A549 (cell line): Measurements from ENCODE around the gene HMGCLL1. TPM values are rescaled to one million over a fixed set of nuclear protein-coding genes. Genes with fewer than 3 reads are reported as not detected.

Experiments used
- ATAC-seq, 2 experiments: fragments of 200-7000 bp in 1 of 2; fragments of >200 bp in 1 of 2; cut with Nextera tagmentation in 1 of 2; cut with Tn5 transposase in 1 of 2; 3 replicates each; pipeline versions ENCODE4 v1.8.0 to v1.9.1; 2018 to 2020; ENCODE audit warnings: mild to moderate bottlenecking in 1 of 2, moderate library complexity in 1 of 2
- CTCF ChIA-PET: fragments of 300-600 bp; sonication (Branson Sonifier 250); formaldehyde crosslinking; extraction: SDS; loops from one replicate; lab custom pipeline; 2021; ENCODE audit warnings: antibody characterized with exemption, inconsistent platforms; lab: Yijun Ruan, JAX
- POLR2A ChIA-PET: fragments of 350-600 bp; formaldehyde crosslinking; extraction: SDS; loops from one replicate; lab custom pipeline; 2021; ENCODE audit warnings: antibody characterized with exemption, inconsistent platforms; lab: Yijun Ruan, JAX
- DNase-seq, 2 experiments: peaks; one replicate each; pipeline versions ENCODE4 v3.0.0 to v3.0.0-alpha.2; 2011 to 2016; ENCODE audit warnings: low read depth in 1 of 2, low spot score in 1 of 2
- FAIRE-seq: peaks from 2 replicates; lab custom pipeline; 2011; peaks lifted over from hg19 to GRCh38; lab: Jason Lieb, UNC
- H3K27ac ChIP-seq, 2 experiments: fragments of >200 bp; sonication (Bioruptor Twin); formaldehyde crosslinking; 3 replicates each; pipeline ENCODE4 v1.5.1; 2016 to 2017
- H3K4me1 ChIP-seq: fragments of >200 bp; sonication (Bioruptor Twin); formaldehyde crosslinking; 3 replicates; pipeline ENCODE4 v1.6.1; 2016
- H3K4me2 ChIP-seq: fragments of >200 bp; sonication (Bioruptor Twin); formaldehyde crosslinking; 3 replicates; pipeline ENCODE4 v1.6.1; 2016
- H3K4me3 ChIP-seq: fragments of >200 bp; sonication (Bioruptor Twin); formaldehyde crosslinking; 3 replicates; pipeline ENCODE4 v1.5.1; 2016
- H3K9me3 ChIP-seq: fragments of >200 bp; sonication (Bioruptor Twin); formaldehyde crosslinking; 3 replicates; pipeline ENCODE4 v1.6.1; 2016
- CEBPB ChIP-seq, 2 experiments: fragments of >200 bp in 1 of 2; sonication (Bioruptor Twin) in 1 of 2; formaldehyde crosslinking in 1 of 2; IDR thresholded peaks; 2 replicates each; pipeline ENCODE4 v1.6.1; 2012 to 2016
- EHMT2 ChIP-seq: fragments of 200-600 bp; sonication (generic); IDR thresholded peaks from 2 replicates; pipeline ENCODE4 v1.6.1; 2016; ENCODE audit warnings: antibody characterized with exemption, low read depth, mild to moderate bottlenecking, moderate library complexity
- EP300 ChIP-seq, 2 experiments: fragments of >200 bp; sonication (Bioruptor Twin); formaldehyde crosslinking; IDR thresholded peaks; 2 replicates in 1 of 2; 3 replicates in 1 of 2; pipeline ENCODE4 v1.6.1; 2016 to 2017
- ESRRA ChIP-seq: fragments of 150-350 bp; IDR thresholded peaks from 2 replicates; pipeline ENCODE4 v1.6.1; 2014; ENCODE audit warnings: mild to moderate bottlenecking, low read length, borderline replicate concordance
- FOSL2 ChIP-seq, 2 experiments: fragments of 450-650 bp in 1 of 2; fragments of >200 bp in 1 of 2; sonication (Bioruptor Twin) in 1 of 2; formaldehyde crosslinking; IDR thresholded peaks; 2 replicates each; pipeline versions ENCODE4 v1.5.0 to v1.6.1; 2016 to 2020; ENCODE audit warnings: mild to moderate bottlenecking in 1 of 2, moderate library complexity in 1 of 2
- FOXS1 ChIP-seq: fragments of 250-450 bp; sonication (Bioruptor Pico); IDR thresholded peaks from 2 replicates; pipeline ENCODE4 v1.5.0; 2020; ENCODE audit warnings: mild to moderate bottlenecking, moderate library complexity
- GATA3 ChIP-seq: IDR thresholded peaks from 2 replicates; pipeline ENCODE4 v1.6.1; 2012; ENCODE audit warnings: borderline replicate concordance
- HEYL ChIP-seq: fragments of 250-450 bp; sonication (Bioruptor Pico); IDR thresholded peaks from 2 replicates; pipeline ENCODE4 v1.8.0; 2021; ENCODE audit warnings: mild to moderate bottlenecking, moderate library complexity
- HOXA7 ChIP-seq: fragments of 250-450 bp; sonication (Bioruptor Pico); IDR thresholded peaks from 2 replicates; pipeline ENCODE4 v1.5.0; 2020; ENCODE audit warnings: mild to moderate bottlenecking, moderate library complexity
- JUN ChIP-seq, 2 experiments: fragments of >200 bp; sonication (Bioruptor Twin); formaldehyde crosslinking; IDR thresholded peaks; 2 replicates in 1 of 2; 3 replicates in 1 of 2; pipeline ENCODE4 v1.6.1; 2016 to 2017
- JUNB ChIP-seq: fragments of >200 bp; sonication (Bioruptor Twin); formaldehyde crosslinking; IDR thresholded peaks from 2 replicates; pipeline ENCODE4 v1.6.1; 2016
- KDM1A ChIP-seq: fragments of 200-600 bp; sonication (generic); IDR thresholded peaks from 2 replicates; pipeline ENCODE4 v1.6.1; 2016; ENCODE audit warnings: low read depth, mild to moderate bottlenecking
- KDM5A ChIP-seq: fragments of 200-600 bp; sonication (generic); IDR thresholded peaks from 2 replicates; pipeline ENCODE4 v1.6.1; 2016; ENCODE audit warnings: antibody characterized with exemption, mild to moderate bottlenecking
- MAFK ChIP-seq: fragments of 450-650 bp; IDR thresholded peaks from 2 replicates; pipeline ENCODE4 v1.6.1; 2014; ENCODE audit not compliant: partially characterized antibody
- NPAS2 ChIP-seq: fragments of 250-450 bp; sonication (Bioruptor Pico); IDR thresholded peaks from 2 replicates; pipeline ENCODE4 v1.8.0; 2022; ENCODE audit warnings: mild to moderate bottlenecking, moderate library complexity, borderline replicate concordance
- NR3C1 ChIP-seq: fragments of >200 bp; sonication (Bioruptor Twin); formaldehyde crosslinking; IDR thresholded peaks from 3 replicates; pipeline ENCODE4 v1.6.1; 2017
- RARB ChIP-seq: fragments of 250-450 bp; sonication (Bioruptor Pico); IDR thresholded peaks from 2 replicates; pipeline ENCODE4 v1.8.0; 2021; ENCODE audit warnings: mild to moderate bottlenecking, moderate library complexity
- RNF2 ChIP-seq: fragments of 200-600 bp; sonication (generic); IDR thresholded peaks from 2 replicates; pipeline ENCODE4 v1.6.1; 2016; ENCODE audit warnings: low read depth, mild to moderate bottlenecking, antibody characterized with exemption, moderate library complexity, borderline replicate concordance
- SMC3 ChIP-seq: fragments of >200 bp; sonication (Bioruptor Twin); formaldehyde crosslinking; IDR thresholded peaks from 3 replicates; pipeline ENCODE4 v1.6.1; 2018; ENCODE audit warnings: inconsistent platforms
- TFCP2L1 ChIP-seq: fragments of 250-450 bp; sonication (Bioruptor Pico); IDR thresholded peaks from 2 replicates; pipeline ENCODE4 v1.5.0; 2021; ENCODE audit warnings: mild to moderate bottlenecking
- ZFP36 ChIP-seq: fragments of 450-650 bp; IDR thresholded peaks from 2 replicates; pipeline ENCODE4 v1.6.1; 2014; ENCODE audit warnings: borderline replicate concordance; ENCODE audit not compliant: partially characterized antibody
- ZNF302 ChIP-seq: fragments of 250-450 bp; sonication (Bioruptor Pico); IDR thresholded peaks from 2 replicates; pipeline ENCODE4 v1.9.0; 2021; ENCODE audit warnings: inconsistent platforms, mild to moderate bottlenecking, moderate library complexity
- ZSCAN20 ChIP-seq: fragments of 250-450 bp; sonication (Bioruptor Pico); IDR thresholded peaks from 2 replicates; pipeline ENCODE4 v1.8.0; 2022; ENCODE audit warnings: mild to moderate bottlenecking, moderate library complexity
- WGBS: methylation state at CpG from one replicate; pipeline ENCODE4 v1.1.6; 2017; ENCODE audit errors: missing lambda C conversion rate; 5-methylcytosine and 5-hydroxymethylcytosine counted together
- polyA minus RNA-seq: library from RNA; depleted of rRNA, polyadenylated mRNA; stranded (reverse); fragments of >200 nt; gene quantifications from 2 replicates; pipeline ENCODE4 v1.2.3, GENCODE V29; 2011; rRNA and poly(A)+ RNA removed
- polyA plus RNA-seq, 4 experiments: library from polyadenylated mRNA; depleted of rRNA in 3 of 4; stranded (reverse); fragments of >200 nt; fragmentation: RNase III in 1 of 4; extraction: RNeasy Plus Mini Kit Qiagen cat#74134 plus additional on column Dnase treatment in 1 of 4; gene quantifications; 2 replicates in 3 of 4; 3 replicates in 1 of 4; pipeline ENCODE4 v1.2.3, GENCODE V29; 2011 to 2017
- TF ChIP-seq, protein P1 (sequence below): IDR thresholded peaks from 2 replicates; pipeline ENCODE4 v1.6.1; 2012
- TF ChIP-seq, protein P2 (sequence below): fragments of 450-650 bp; IDR thresholded peaks from 2 replicates; pipeline ENCODE4 v1.6.1; 2014; ENCODE audit warnings: antibody characterized with exemption
- TF ChIP-seq, protein P3 (sequence below): fragments of >200 bp; sonication (Bioruptor Twin); formaldehyde crosslinking; IDR thresholded peaks from 2 replicates; pipeline ENCODE4 v1.6.1; 2016
- TF ChIP-seq, protein P4 (sequence below): IDR thresholded peaks from 2 replicates; pipeline ENCODE4 v1.6.1; 2012; ENCODE audit warnings: low read depth, borderline replicate concordance

The HMGCLL1 gene
- 0.66 and 0.78 TPM in 2 replicates for polyA plus RNA-seq (2011; rRNA removed)
- 0.09 TPM in 2 replicates for polyA plus RNA-seq (2012; cell fraction: cytosol; rRNA removed)
- 0.06 and 0.27 TPM in 2 replicates for polyA plus RNA-seq (2012; cell fraction: nucleus; rRNA removed)
- polyA plus RNA-seq (2017; fragmentation: RNase III; extraction: RNeasy Plus Mini Kit Qiagen cat#74134 plus additional on column Dnase treatment): 0.28 to 0.33 TPM (median 0.31 TPM) in 3 replicates
- polyA minus RNA-seq: 0.12 and 0.15 TPM in 2 replicates

DNA sequence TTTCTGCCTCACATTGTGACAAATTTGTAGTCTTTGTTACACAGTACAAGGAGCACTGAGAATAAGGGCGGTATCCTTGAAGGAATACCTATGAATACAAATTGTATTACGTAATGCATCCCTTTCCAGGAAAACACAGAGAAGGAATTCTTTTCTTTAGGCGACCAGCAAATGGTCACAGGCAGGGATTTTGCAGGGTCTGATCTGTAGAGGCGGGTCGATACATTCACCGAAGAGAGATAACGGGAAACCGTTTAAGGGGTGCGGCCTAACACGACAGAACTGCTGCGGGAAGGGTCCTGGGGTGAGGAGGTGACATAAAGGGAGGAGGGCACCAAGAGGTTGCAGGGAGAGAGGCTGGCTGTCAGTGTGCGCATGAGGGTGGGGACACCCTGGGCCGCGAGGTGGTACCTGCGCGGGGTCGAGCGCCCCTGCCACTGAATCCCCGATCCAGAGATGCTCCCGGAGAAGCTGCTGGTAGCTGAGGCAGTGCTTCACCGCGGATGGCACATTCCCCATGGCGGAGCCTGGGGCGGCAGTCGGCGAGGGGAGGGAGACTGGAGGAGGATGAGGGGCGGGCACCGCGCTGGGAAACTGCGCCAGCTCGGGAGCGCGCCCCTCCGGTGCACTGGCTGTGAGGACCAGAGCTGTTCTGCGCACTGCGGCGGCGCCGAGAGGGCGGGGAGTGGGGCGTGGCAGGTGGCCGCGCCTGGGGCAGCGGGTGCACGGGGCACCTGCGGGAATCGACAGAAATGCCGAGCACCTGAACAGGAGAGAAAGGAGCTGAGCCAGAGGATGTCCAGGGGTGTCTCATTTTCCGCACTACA, at the start of gene HMGCLL1:
Gene HMGCLL1, minus strand, starts transcription at position 656 of the 827 bp plus-strand sequence. Its CDS starts 137 bp downstream, at position 519.
- 7% methylated on average over 42 of the region's 49 CpGs for WGBS
- no peak for FAIRE-seq
- Histone ChIP-seq H3K4me2 (peak within 1 kb of the TSS; percentile 78), H3K27ac (peak within 1 kb of the TSS; percentile 44 to 71; a peak in 4 of 6 replicates), H3K4me3 (peak within 1 kb of the TSS; percentile 70), H3K4me1 (no peaks in the 10 kb centered on the region), H3K9me3 (no peaks in the 10 kb centered on the region)
- ChIA-PET POLR2A (no interaction called here), CTCF (interaction anchor here (0.7 to 1.1 kb wide), 2 partner anchors 14 to 676 kb away, joined by 3 read pairs; no protein-coding TSS in a partner anchor)
- ATAC-seq: peak; percentile 99 to 100
- TF ChIP-seq, protein P1, sequence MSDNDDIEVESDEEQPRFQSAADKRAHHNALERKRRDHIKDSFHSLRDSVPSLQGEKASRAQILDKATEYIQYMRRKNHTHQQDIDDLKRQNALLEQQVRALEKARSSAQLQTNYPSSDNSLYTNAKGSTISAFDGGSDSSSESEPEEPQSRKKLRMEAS: 0 out of 2 replicates have a peak, but pooled peaks have one; percentile 34
- no peak for TF ChIP-seq ESRRA
- no peak for TF ChIP-seq TFCP2L1 (CRISPR knock-in tag)
- TF ChIP-seq MAFK: no peak
- TF ChIP-seq KDM1A: no peak
- TF ChIP-seq FOSL2 (IDR thresholded peaks at IDR 0.05): no peak
- TF ChIP-seq FOSL2 (CRISPR knock-in tag; IDR thresholded peaks at IDR 0.05): no peak
- TF ChIP-seq CEBPB (IDR thresholded peaks at IDR 0.05): 0 out of 4 replicates have a peak, but pooled peaks of 1 of the 2 experiments have one; percentile 5
- TF ChIP-seq, protein P2, sequence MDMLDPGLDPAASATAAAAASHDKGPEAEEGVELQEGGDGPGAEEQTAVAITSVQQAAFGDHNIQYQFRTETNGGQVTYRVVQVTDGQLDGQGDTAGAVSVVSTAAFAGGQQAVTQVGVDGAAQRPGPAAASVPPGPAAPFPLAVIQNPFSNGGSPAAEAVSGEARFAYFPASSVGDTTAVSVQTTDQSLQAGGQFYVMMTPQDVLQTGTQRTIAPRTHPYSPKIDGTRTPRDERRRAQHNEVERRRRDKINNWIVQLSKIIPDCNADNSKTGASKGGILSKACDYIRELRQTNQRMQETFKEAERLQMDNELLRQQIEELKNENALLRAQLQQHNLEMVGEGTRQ: no peak
- no peak for TF ChIP-seq ZFP36
- no peak for TF ChIP-seq ZNF302
- peak; percentile 31 for DNase-seq

DNA sequence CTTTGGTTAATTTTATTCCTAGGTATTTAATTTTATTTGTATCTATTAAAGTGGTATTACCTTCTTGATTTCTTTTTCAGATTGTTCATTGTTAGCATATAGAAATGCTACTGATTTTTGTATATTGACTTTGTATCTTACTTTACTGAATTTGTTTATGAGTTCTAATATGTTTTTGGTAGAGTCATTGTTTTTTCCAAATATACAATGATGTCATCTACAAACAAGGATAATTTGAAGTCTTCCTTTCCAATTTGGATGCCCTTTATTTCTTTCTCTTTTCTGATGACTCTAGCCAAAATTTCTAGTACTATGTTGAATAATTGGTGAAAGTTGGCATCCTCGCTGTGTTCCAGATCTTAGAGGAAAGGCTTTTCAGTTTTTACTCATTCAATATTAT, 43.0 kb upstream of the HMGCLL1 start:
- FAIRE-seq: no peak
- Histone ChIP-seq H3K4me3 (no peak overlapping the region), H3K4me1 (no peaks in the 10 kb centered on the region), H3K4me2 (no peak overlapping the region), H3K9me3 (no peaks in the 10 kb centered on the region), H3K27ac (no peak overlapping the region)
- ChIA-PET CTCF (no interaction called here), POLR2A (no interaction called here)
- no peak for DNase-seq
- WGBS: 88% methylated on average over 1 of the region's 1 CpG
- ATAC-seq: no peak
- TF ChIP-seq, protein P3, sequence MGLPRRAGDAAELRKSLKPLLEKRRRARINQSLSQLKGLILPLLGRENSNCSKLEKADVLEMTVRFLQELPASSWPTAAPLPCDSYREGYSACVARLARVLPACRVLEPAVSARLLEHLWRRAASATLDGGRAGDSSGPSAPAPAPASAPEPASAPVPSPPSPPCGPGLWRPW: no peak
- TF ChIP-seq EHMT2 (no peak), NPAS2 (no peak), HOXA7 (CRISPR knock-in tag) (no peak), RNF2 (no peak), ZSCAN20 (CRISPR knock-in tag) (no peak), EP300 (IDR thresholded peaks at IDR 0.05) (no peak), HEYL (CRISPR knock-in tag) (no peak)
- TF ChIP-seq, protein P4, sequence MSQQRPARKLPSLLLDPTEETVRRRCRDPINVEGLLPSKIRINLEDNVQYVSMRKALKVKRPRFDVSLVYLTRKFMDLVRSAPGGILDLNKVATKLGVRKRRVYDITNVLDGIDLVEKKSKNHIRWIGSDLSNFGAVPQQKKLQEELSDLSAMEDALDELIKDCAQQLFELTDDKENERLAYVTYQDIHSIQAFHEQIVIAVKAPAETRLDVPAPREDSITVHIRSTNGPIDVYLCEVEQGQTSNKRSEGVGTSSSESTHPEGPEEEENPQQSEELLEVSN: no peak

DNA sequence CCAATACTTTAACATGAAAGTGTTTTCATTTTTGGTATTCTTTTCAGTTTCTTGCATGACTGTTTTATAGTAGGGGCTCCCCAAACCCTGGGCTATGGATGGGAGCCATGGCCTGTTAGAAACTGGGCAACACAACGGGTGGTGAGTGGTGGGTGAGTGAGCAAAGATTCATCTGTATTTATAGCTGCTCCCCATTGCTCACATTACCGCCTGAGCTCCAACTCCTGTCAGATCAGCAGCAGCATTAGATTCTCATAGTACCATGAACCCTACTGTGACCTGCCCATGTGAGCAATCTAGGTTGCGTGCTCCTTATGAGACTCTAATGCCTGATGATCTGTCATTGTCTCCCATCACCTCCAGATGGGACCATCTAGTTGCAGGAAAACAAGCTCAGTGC, 42.3 kb upstream of the HMGCLL1 start:
- DNase-seq (no peak), FAIRE-seq (no peak), ATAC-seq (no peak)
- Histone ChIP-seq H3K4me2 (no peak overlapping the region), H3K4me1 (no peaks in the 10 kb centered on the region), H3K4me3 (no peak overlapping the region), H3K9me3 (no peaks in the 10 kb centered on the region), H3K27ac (no peak overlapping the region)
- TF ChIP-seq, protein P3: no peak
- TF ChIP-seq RARB (CRISPR knock-in tag): no peak
- TF ChIP-seq, protein P1: no peak
- TF ChIP-seq GATA3: no peak
- no peak for TF ChIP-seq FOXS1 (CRISPR knock-in tag)
- no peak for TF ChIP-seq SMC3
- TF ChIP-seq KDM5A: no peak
- no peak for TF ChIP-seq ZFP36
- TF ChIP-seq CEBPB (IDR thresholded peaks at IDR 0.05): no peak
- no peak for TF ChIP-seq NR3C1
- no peak for TF ChIP-seq JUN (IDR thresholded peaks at IDR 0.05)
- TF ChIP-seq HEYL (CRISPR knock-in tag): no peak
- TF ChIP-seq JUNB: no peak
- ChIA-PET POLR2A (no interaction called here), CTCF (no interaction called here)
- WGBS: 97% methylated on average over 3 of the region's 3 CpGs
